C1 segment of cervical spinal cord (tissue), 14 donors: ENCODE results near the gene C1QL4.

Source experiments
- DNase-seq, 14 donors: peaks; one replicate each; lab custom pipeline; 2025; lab: John Stamatoyannopoulos, UW

C1QL4 gene

DNA sequence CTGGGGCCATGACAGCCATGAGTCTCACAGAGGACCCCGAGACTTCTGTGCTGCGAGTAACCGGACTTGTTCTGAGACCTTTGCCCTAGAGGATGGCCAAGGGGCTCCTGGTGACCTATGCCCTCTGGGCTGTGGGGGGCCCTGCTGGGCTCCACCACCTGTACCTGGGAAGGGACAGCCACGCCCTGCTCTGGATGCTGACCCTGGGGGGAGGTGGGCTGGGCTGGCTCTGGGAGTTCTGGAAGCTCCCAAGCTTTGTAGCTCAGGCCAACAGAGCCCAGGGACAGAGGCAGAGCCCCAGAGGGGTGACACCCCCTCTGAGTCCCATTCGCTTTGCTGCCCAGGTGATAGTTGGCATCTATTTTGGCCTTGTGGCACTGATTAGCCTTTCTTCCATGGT lies 11.8 kb upstream of the C1QL4 start:
- no peak for DNase-seq

DNA sequence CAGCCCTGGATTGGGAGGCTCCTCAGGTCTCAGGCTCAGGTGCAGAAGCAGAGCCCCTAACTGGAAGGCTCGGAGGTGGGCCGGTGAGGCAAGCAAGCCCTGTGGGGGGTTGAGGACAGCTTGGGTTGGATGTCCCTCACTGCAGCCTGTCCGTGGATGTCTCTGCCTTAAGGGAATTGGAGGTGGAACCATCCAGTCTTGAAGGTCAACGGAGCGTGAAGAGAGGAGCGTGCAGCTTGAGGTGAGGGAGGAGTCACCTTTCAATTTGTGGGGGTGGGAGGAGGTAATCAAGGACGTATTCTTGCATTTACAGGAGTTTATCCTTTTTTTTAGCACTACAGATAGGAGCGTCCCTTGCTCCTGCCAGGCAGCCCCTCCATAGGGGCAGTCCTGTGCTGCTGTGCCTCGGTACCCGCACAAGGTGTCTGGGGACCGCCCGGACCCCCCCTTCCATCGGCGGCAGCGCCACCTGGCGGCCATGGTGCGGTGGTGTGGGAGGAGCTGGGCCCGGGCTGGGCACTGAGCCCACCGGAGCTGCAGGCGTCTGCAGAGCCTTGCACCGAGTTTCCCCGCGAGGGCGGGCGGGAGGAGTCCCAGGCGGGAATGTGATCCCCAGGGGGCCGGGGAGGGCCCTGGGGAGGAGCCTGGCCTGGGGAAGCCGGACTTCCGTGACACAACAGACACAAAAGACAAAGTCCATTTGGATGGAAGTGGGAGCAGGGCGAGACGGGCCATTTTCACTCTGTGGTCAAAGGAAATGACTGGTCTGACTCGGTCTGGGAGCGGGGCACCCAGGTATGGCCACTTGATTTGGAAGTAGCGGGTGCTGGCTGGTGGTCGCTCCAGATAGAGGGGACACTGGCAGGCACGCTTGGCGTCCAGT lies 10.6 kb upstream of the C1QL4 start:
- peak in 13 of 14 donors; percentile 49 to 93 (median 82) for DNase-seq

DNA sequence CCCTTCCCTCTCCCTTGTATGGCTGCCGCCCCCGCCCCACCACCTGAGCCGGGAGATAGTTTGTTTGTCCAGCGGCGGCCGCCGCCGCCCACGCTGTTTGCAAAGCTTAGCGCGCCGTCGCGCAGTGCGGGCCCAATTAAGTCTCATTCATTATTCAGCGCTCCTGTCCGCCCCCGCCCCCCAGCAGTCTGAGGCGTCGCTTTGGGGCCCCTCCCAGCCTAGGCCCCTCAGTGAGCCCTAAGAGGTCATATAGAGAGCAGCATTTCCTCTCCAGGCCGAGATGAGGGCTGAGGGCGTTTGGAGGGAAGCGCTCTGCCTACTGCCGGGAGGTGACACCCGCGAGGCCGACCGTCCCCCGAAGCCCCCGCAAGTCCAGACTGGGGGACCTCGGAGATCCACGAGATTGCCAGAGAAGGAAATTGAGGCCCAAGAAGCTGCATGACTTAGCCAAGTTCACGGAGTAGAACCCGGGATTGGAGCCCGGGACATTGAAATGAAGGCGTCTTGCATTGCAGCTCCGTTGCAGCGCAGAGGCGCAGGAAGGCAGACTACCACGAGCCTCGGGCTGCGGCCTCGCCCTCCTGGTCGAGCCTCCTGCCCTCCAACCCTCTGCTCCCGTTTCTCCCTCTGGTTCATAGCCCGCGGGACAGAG lies 9.8 kb upstream of the C1QL4 start, which contains the start of gene DNAJC22:
Gene DNAJC22 (plus strand): TSS at position 230 of the 652 bp plus-strand sequence. CDS start 1,985 bp downstream, outside the sequence.
- DNase-seq: no peak

DNA sequence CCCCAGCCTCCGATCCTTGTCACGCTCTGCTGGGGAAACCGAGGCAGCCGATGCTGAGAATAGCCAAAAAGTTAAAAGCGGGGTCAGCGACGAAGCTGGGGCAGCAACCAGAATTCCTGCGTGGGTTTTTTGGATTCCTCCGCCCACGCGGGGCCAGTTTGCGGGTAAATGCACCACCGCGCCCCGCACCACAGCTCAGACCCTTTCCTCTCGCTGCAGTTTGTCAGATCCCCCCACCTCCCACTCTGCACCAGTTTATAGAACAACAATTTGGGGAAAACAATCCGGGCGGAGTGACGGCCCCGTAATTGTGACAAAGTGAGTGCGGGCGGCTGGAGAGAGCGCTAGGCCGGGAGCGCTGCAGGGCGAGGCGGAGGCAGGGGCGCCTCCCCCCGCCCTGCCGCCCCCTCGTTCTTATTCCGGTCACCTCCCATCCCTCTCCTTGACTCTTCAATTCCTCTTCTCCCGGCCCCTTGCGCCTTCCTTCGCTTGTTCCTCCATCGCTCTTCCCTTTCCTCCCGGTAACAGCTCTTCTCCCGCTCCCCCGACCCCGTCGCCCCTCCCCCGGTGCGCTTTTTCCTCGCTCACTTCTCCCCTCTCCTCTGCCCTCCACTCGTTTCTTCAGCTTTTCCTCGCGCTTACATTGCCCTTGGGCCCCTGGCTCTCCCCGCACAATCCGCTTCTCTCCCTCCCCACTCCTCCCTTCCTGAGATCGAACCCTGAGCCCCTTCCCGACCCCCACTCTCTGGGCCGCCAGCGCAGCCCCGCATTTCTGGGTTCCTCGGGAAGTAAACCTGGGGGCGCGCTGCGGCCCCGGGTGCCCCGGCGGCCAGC lies 9.1 kb upstream of the C1QL4 start:
- DNase-seq: no peak

DNA sequence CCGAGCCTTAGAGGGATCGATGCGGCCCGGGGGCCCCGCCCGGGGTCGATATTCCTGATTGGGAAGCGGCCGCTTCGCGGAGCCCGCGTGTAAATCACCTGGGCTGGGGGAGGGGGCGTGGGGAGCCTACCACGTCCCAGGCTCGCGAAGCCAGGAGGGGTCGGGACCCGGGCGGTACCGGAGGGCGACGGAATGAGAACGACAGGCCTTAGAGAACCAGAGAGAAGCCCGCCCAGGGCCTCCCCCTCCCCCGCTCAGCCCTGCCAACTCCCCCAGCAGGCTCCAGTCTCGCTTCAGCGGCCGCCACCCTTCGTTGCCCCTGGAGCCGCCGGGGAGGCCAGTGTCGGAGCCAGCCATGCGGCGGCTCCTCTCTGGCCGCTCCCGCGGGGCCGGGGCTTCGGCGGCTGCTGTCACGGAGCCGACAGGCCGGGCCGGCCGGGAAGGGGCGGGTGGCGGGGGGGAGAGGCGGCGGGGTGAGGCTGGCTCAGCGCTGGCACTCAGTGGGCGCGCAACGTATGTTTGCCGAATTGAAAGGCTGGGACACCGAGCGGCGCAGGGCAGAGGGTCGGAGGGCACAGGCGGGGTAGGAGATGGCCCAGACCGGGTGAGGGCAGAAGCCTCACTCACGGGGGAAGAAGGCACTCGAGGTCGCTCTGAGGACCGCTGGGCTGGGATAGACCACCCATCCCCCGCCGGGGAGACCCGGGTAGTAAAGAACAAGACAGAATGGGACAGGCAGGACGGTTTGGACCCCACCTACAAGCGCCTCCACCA lies 8.2 kb upstream of the C1QL4 start:
- peak in 2 of 14 donors; percentile 41 to 55 for DNase-seq

DNA sequence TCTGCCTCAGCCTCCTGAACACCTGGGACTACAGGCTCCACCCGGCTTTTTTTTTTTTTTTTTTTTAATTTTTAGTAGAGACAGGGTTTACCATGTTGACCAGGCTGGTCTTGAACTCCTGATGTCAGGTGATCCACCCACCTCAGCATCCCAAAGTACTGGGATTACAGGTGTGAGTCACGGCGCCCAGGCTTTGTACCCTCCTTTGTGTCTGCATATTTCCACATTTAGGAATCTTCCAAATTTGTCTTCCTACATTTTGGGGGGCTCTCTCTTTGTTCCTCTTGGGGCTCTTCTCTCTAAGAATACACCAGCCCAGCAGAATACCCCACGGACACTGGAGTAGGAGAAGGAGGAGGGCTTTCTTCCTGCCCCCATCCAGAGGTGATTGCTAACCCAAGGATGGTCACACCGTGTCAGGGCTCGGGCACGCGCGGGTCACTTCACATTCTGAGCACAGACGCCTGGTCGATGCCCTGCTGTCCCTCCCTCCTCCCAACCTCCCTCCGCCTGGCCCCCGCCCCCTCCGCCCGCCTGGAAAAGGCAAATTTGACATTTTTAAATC lies 7.6 kb upstream of the C1QL4 start:
- DNase-seq: no peak

DNA sequence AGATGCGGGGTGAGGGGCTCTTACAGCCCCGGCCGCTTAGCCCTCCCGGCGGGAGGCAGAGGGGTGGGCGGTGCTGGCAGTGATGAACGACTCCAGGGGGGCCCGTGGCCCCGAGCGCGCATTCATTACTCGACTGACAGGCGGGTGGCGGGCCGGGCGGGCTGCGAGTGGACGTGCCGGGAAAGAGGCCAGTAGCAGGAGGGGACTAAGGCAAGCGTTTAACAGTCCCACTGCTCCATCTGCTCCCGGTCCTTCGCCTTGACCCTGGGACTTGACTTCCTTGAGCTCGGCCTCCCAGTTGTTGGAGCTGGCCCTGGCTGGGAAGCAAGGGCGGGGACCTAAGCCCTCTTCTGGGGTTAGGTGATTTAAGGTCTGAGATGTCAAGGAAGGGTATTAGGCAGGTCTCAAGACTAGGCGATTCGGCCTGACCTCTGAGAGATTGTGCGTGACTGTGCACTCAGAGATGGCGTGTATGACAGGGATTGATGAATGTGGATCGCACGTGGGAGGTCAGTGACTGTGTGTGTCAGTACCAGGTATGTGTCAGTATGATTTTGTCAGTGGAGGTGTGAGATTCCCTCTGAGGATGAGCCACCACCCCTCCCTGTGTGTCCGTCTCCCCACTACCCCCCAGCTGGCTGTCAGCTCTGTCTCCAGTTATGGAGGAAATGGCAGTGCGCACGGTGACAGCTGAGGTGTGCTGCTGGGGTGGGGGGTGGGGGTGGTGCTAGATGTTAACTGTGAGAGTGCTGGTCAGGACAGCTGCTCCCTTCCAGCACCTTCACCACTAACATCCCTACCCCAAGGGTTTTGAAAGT lies 6.1 kb upstream of the C1QL4 start:
- DNase-seq: peak in 1 of 14 donors; percentile 43

DNA sequence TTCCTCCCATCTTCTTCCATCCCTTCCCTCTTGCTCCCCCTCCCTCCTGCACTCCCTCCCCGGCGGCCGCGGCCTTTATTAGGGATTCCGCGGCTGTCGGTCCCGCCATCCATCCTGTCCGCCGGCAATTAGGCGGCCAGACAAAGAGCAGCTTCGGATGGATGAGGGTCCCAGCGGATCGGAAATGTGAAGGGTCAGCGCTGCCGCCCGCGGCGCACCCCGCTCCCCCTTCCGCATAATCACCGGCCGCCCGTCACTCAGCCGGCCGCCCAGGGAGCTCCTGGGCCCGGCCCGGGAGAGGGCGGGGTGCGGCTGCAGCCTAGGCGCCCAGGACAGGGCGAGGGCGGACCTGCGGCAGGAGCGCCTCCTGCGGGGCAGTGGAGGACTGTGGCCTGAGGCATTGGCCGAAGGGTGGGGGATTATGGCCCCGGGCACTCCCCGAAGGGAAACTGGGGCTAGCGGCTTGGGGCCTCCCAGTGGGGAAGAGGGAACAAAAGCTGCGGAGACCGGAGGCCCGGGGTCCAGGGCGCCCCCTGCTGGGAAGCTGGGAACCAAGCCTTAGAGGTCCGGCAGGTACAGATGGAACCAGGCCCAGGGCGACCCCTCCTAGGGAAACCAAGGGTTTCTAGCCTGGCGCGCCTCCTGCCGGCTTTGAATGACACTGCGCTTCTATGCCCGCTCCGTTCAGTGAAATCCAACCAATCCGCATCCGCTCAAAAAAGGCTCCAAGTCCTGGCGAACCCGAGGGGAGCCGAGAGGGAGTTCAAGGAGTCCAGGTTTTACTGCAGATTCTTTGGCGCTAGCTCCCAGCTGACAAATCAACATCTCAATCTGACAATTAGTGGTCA lies 5.3 kb upstream of the C1QL4 start:
- peak in 11 of 14 donors; percentile 24 to 72 (median 50) for DNase-seq

DNA sequence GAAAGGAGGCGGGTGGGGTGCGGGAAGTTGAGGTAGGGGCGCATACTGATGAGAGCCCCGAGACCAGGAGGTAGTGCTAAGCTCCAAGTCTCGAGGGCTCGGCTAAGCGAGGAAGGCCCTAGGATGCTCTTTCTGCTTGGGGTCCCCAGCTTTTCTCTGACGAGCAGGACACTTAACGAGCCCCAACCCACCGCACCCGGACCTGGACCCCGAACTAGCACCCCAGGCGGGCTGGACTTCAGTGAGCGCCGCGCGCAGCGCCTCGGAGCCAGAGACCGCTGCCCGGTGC lies 4.7 kb upstream of the C1QL4 start:
- no peak for DNase-seq

DNA sequence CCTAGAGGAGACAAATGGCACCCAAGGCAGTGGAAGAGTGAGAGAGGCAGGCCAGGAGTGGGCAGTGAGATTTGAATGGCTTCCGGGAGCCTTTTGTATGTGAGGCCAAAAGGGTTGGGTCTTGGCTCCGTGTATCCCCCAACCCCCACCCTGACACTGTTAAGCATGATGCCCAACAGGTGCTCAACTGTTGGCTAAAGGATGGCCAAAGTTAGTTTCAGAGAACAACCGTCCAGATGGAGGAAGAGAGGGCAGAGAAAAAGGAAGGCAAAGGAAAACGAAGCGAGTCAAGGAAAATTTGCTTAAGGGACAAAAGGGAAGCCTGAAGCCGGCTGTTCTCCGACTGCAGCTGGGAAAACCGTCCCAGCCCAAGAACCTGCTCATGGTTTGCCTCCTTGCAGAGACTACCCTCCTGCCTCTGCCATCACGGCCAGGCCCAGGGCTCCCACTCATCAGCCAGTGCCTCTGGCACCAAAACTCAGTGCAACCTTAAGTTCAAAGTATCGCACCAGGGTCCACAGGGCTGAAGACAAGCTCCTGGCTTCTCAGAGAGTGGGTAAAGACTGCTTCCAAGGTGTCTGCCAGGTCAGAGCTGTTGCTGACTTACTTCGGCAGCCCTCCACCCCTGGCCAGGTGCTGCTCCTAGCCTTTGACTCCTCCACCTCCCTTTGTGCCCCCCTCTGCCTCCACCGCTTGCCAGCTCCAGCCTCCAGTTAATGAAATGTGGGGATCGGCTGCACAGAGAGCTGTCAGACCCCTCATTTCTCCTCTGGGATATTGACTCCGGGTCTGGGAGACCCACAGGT lies 4.2 kb upstream of the C1QL4 start:
- no peak for DNase-seq

DNA sequence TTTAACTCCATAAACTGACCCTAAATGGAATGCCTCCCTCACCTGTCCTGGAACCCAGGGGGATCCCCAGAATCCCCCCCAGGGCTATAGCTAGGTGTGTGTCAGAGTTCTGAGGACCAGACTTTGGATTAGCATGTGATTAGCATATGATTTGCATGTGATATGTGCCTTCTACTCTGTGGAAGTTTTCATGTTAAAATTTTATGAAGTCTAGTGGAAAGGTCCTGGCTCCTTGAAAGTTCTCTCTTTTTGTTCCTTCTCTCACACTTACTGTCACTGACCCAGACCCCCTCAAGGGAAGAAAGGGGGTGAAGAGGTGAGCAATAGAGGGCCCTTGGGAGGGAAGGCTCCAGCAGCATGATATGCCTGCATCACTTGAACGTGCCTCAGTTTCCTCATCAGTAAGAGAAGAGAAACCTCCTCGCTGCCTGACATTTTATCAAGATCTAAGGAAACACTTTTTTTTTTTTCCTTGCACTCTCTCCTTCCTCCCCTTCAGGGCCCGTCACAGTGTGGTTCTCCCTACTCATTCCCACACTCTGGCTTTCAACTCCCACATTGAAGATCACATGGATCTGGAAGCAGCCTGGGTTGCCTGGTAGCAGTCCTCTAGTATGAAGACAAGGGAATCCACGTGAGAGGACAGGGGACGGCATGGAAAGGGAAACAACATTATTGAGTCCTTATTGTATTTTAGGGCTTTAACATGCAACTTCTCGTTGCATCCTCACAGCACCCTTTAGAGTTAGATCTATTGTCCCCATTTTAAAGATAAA lies 3.3 kb upstream of the C1QL4 start:
- DNase-seq: no peak

DNA sequence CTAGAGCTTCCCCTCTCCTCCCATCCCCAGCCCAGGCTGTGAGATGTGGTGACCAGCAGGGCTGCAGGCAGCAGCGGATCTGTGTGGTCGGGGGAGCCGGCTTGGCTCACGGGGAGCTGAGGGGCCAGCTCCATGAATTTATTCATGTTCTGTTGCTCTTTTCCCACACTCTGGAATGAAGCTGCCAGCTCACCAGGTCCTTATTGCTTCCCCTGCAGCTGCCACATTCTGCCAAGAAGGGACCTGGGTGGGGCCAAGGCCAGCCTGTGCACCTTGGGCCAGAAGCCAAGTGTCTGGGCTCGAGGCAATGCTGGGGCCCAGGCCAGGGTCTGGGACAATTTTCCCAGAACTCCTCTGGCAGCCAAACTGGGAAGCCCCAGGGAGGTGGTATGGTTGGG lies 2.5 kb upstream of the C1QL4 start:
- DNase-seq: no peak

DNA sequence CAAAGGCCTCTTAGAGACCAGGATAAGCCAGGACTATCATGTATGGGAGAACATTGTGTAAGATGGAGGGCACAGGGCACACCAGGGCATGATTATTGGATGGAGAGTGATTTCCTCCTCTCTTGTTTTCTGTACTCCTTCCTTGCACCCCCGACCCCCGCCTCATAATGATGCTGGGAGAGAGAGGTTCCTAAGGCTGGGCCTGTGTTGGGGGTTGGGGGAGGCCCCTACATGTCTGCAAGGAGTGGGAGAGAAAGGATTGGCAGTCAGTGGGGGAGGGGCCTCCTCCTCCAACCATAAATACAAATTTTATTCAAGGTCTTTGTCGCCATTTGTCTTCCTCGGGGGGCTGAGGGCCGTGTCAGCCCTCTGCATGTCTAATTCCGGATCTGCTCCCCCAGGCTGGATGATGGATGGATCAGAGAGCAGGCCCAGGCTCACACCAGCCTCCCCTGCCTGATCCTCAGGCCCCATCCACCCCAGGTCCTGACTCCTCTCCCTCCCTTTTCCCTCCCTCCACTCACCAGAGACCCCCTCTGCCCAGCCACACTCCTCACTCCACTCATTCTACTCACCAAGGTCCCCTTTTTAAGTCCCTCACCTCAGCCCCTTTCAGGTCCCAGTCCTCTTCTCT lies 2.0 kb upstream of the C1QL4 start:
- no peak for DNase-seq

DNA sequence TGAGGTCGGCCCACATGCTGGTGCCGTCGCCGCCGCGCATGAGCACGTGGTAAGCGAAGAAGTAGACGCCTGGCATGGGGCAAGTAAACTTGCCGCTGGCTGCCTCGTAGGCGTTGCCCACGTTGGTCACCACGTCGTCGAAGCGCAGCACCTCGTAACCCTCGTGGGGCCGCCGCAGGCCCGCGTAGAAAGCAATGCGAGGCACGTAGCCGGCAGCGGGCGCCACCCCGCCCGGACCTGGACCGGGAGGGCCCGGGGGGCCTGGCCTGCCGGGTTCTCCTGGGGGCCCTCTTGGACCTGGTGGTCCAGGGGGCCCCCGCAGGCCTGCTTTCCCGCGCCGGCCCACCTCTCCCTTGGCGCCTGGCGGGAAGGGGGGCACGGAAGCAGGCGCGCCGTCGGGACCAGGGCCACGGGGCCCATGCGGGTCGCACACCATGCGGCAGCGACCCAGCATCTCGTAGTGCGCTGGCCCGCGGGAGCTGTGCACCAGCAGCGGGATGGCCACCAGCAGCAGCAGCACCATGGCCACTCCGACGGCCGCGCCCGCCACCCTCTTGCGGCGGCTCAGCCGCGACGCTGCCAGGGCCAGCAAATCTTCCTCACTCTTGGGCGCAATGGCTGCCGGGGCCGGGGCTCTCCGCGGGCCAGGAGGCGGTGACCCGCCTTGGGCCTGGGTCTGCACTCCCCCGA lies 888 bp downstream of the C1QL4 start:
- no peak for DNase-seq

DNA sequence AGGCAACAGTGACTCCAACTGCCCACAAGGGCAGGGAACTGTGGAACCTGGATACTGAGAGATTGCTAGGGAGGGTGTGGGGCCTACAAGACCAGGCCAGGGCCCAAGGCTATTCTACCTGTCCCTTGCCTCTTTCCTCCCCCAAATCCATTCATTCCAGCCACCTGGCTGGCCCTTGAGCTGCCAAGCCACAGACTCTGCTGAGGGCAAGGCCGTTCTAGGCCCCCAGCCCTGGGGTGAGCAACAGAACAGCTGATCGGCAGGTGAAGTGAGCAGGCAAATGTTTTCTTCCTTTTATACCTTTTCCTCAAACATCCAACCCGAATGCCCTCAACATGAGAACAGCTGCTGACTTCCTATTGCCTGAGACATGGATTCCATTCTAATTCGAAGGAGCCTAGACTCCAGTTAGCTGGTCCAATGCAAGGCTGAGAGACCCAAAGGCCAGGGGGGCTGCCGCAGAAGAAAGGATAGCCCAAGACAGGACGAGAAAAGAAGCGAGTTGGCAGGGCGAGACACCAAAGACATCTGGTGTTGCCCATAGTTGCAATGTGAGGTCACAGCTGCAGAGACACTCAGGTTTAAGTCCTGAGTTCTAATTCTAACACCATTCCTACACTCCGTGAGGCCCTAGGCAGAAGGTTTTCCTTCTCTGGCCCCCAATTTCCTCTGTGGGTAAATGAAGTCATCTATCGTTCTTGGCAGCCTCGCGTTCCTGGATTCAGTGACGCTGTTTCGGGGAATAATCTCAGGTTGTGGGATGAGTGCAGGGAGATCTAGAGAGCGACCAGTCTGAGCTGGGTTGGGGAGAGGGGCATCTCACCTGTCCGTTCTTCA lies 1.7 kb downstream of the C1QL4 start:
- DNase-seq: no peak

DNA sequence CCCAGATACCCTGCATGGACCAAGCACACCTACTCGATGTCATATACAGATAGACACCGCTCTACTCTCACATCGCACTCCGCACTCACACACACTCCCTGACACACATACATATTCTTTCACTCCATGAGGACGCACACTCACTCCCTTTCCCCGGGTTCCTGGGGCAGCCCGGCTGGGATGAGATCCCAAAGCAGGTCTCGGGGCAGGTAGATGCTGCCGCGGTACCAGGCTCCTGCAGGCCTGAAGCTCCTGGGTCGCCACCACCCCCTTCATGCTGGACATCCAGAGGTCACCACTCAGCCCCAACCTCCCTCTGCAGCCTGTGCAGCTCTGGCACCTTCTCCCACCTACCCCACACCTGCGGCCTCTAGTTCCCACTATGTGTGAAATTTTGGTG lies 2.3 kb downstream of the C1QL4 start:
- no peak for DNase-seq
